Measurements from ENCODE around the gene EHMT2. TPM values are rescaled to one million over a fixed set of nuclear protein-coding genes. Genes with fewer than 3 reads are reported as not detected.
A peak's percentile ranks its signal among the peaks of the same experiment; 100 is the strongest.

The EHMT2 gene
- total and polyA plus RNA-seq, 2 of the 8 experiments (the other 6 are each of a cell fraction or from before 2014, with no cell fraction given): 125 to 177 TPM

- Histone ChIP-seq H3K27me3 (replicated peaks in 1 of 4; ENCODE audit: control insufficient read depth in 3 of 4, extremely low read depth in 1 of 4, insufficient read depth in 3 of 4, low read length in 3 of 4) (no peaks in the 10 kb centered on the region), H3K23me2 (ENCODE audit: low read depth, low read length) (peaks cover 4% of the 10 kb centered on the region; the same call in 1 of the 2 replicates), H3K9ac (replicated peaks in 1 of 4; ENCODE audit: extremely low read depth in 1 of 4, low read depth in 3 of 4, low read length in 3 of 4) (no peak overlapping the region), H4K20me1 (replicated peaks in 1 of 2; ENCODE audit: control insufficient read depth in 1 of 2, insufficient read depth in 2 of 2, low read length in 2 of 2) (no peaks in the 10 kb centered on the region), H2AK5ac (ENCODE audit: low read depth, low read length) (no peak overlapping the region), H2BK12ac (ENCODE audit: low read depth, low read length) (no peak overlapping the region), H3K4me3 (ENCODE audit: extremely low read depth in 1 of 4, insufficient read depth in 2 of 4, low read depth in 3 of 4, low read length in 4 of 4) (no peak overlapping the region), H3K9me3 (ENCODE audit: insufficient read depth in 2 of 2, low read depth in 1 of 2, low read length in 1 of 2) (no peaks in the 10 kb centered on the region), H3K4me2 (ENCODE audit: insufficient read depth in 1 of 2, low read depth in 2 of 2, low read length in 2 of 2) (no peak overlapping the region), H2BK120ac (replicated peaks; ENCODE audit: low read depth, low read length) (no peak overlapping the region), H3K4ac (replicated peaks; ENCODE audit: insufficient read length, low read depth, low read length) (no peak overlapping the region), H3K23ac (ENCODE audit: insufficient read length) (no peak overlapping the region), H3K14ac (ENCODE audit: insufficient read length) (no peak overlapping the region), H3K18ac (ENCODE audit: extremely low read depth, low read length) (no peak overlapping the region), H4K8ac (ENCODE audit: extremely low read depth, insufficient read depth, low read length) (no peak overlapping the region), H3K79me2 (ENCODE audit: control insufficient read depth in 1 of 2, insufficient read depth in 2 of 2, low read length in 2 of 2) (peaks cover 0 to 2% of the 10 kb centered on the region in 2 experiments; a peak in 1 of 4 replicates), H3K56ac (replicated peaks; ENCODE audit: insufficient read length, low read depth, low read length) (no peak overlapping the region), H3K79me1 (ENCODE audit: low read depth, low read length) (no peaks in the 10 kb centered on the region; the same call in 1 of the 2 replicates), H4K91ac (replicated peaks; ENCODE audit: insufficient read length, low read length) (no peak overlapping the region), H2BK20ac (ENCODE audit: low read length) (no peak overlapping the region), H3K36me3 (ENCODE audit: control insufficient read depth in 2 of 4, insufficient read depth in 4 of 4, low read length in 3 of 4) (peaks cover 0 to under 1% (median under 1%) of the 10 kb centered on the region in 4 experiments; a peak in 1 of 8 replicates), H2BK5ac (ENCODE audit: low read depth, low read length) (no peak overlapping the region), H3K4me1 (replicated peaks in 1 of 4; ENCODE audit: control insufficient read depth in 3 of 4, insufficient read depth in 4 of 4, low read length in 3 of 4) (peaks cover 0 to 18% (median 11%) of the 10 kb centered on the region in 4 experiments; a peak in 6 of 7 replicates), H4K5ac (ENCODE audit: insufficient read length, low read depth, low read length) (no peak overlapping the region), H3K27ac (ENCODE audit: low read depth, low read length) (no peak overlapping the region), H2BK15ac (ENCODE audit: low read length) (0 out of 2 replicates have a peak overlapping the region, but pooled peaks have one; percentile 46), H2AFZ (ENCODE audit: low read length) (no peak overlapping the region)
- POLR2A ChIA-PET (ENCODE audit: partially characterized antibody): interaction anchor here (0.9 to 2.8 kb wide), 6 partner anchors 9 to 79 kb away, joined by 3 to 10 read pairs (median 4); partner anchors contain the start of gene DXO
- FAIRE-seq (no peak), DNase-seq (ENCODE audit: low read depth in 1 of 2, low spot score in 2 of 2) (no peak)
- CTCF ChIA-PET (ENCODE audit: partially characterized antibody): interaction anchor here (0.5 to 1.9 kb wide), 7 partner anchors 10 to 215 kb away, joined by 3 to 10 read pairs (median 4); no protein-coding TSS in a partner anchor
- TF ChIP-seq SIX5 (IDR thresholded peaks at IDR 0.05; ENCODE audit: low read depth, low read length): no peak
- no peak for TF ChIP-seq EZH2 (IDR thresholded peaks at IDR 0.05; ENCODE audit: low read depth, low read length, severe bottlenecking)
- 77% methylated on average over 1 of the region's 1 CpG; no CpG with 5 or more reads in 1 of the 2 experiments for WGBS, 2 experiments (ENCODE audit: extremely low coverage in 1 of 2, insufficient coverage in 1 of 2, insufficient read length in 1 of 2, insufficient replicate concordance in 2 of 2, low coverage in 1 of 2, low lambda C conversion rate in 2 of 2, missing lambda C conversion rate in 1 of 2)
These were observed 7.5 kb upstream of the EHMT2 start for GRCh38 chr6:31905041-31905440.

Measured in H1 (cell line).